ENCODE data around the gene MIF4GD.
"Not testable (repeated sequence)": the region's sequence is repeated elsewhere in the genome, so short reads cannot be mapped to it uniquely, and the experiment has no call there.

MIF4GD gene

GRCh38 chr17:75285123-75285522 lies 14.1 kb upstream of the MIF4GD start:
- TF ChIP-seq ZFX (IDR thresholded peaks at IDR 0.05; ENCODE audit: borderline replicate concordance) = no peak
- TF ChIP-seq, protein P1, sequence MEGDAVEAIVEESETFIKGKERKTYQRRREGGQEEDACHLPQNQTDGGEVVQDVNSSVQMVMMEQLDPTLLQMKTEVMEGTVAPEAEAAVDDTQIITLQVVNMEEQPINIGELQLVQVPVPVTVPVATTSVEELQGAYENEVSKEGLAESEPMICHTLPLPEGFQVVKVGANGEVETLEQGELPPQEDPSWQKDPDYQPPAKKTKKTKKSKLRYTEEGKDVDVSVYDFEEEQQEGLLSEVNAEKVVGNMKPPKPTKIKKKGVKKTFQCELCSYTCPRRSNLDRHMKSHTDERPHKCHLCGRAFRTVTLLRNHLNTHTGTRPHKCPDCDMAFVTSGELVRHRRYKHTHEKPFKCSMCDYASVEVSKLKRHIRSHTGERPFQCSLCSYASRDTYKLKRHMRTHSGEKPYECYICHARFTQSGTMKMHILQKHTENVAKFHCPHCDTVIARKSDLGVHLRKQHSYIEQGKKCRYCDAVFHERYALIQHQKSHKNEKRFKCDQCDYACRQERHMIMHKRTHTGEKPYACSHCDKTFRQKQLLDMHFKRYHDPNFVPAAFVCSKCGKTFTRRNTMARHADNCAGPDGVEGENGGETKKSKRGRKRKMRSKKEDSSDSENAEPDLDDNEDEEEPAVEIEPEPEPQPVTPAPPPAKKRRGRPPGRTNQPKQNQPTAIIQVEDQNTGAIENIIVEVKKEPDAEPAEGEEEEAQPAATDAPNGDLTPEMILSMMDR (IDR thresholded peaks at IDR 0.05) = no peak
- no peak overlapping the region for H3K27ac ChIP-seq

- not testable (repeated sequence) for H3K27ac ChIP-seq
Observed at GRCh38 chr17:75280189-75280588, 9.2 kb upstream of the MIF4GD start.

DNA sequence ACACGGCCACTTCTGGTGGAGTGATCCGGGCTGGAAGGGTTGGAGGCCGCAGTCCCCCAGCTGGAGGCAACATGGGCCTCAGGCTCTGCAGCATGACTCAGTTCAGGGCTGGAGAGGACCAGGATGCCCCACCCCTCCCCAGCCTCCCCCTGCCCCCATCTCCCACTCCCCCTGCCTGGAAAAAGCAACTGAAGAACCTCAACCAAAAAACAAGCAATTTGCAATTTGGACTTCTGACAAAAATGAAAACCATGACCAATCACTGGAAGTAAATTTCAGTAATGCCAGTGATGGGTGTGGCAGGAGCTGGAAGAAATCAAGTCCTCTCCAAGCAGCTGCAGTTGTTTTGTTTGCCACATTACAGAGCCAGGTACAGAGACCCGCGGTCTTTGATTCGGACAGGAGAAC lies 6.6 kb upstream of the MIF4GD start:
- H3K27ac ChIP-seq = no peak overlapping the region
- TF ChIP-seq ZFX (IDR thresholded peaks at IDR 0.05; ENCODE audit: borderline replicate concordance) = no peak
- TF ChIP-seq, protein P1 (IDR thresholded peaks at IDR 0.05) = no peak

- TF ChIP-seq ZFX (IDR thresholded peaks at IDR 0.05; ENCODE audit: borderline replicate concordance) = no peak
- TF ChIP-seq, protein P1 (IDR thresholded peaks at IDR 0.05) = no peak
- peak overlapping the region; percentile 92 for H3K27ac ChIP-seq
Observed at GRCh38 chr17:75273977-75274708, 3.1 kb upstream of the MIF4GD start.

- peak overlapping the region; percentile 92 for H3K27ac ChIP-seq
- TF ChIP-seq, protein P1 (IDR thresholded peaks at IDR 0.05) = no peak
- no peak for TF ChIP-seq ZFX (IDR thresholded peaks at IDR 0.05; ENCODE audit: borderline replicate concordance)
Observed at GRCh38 chr17:75272848-75273184, 1.8 kb upstream of the MIF4GD start.

GRCh38 chr17:75271955-75272847 lies 1.2 kb upstream of the MIF4GD start:
- peak overlapping the region; percentile 92 for H3K27ac ChIP-seq
- TF ChIP-seq, protein P1 (IDR thresholded peaks at IDR 0.05) = no peak
- TF ChIP-seq ZFX (IDR thresholded peaks at IDR 0.05; ENCODE audit: borderline replicate concordance) = no peak

- TF ChIP-seq, protein P1 (IDR thresholded peaks at IDR 0.05) = peak; percentile 92
- TF ChIP-seq ZFX (IDR thresholded peaks at IDR 0.05; ENCODE audit: borderline replicate concordance) = no peak
- peak overlapping the region; percentile 92 for H3K27ac ChIP-seq
Observed at GRCh38 chr17:75271233-75271954, 363 bp upstream of the MIF4GD start.

Measured in 22Rv1 (cell line).